ENCODE measurements around the gene APC.

DNA sequence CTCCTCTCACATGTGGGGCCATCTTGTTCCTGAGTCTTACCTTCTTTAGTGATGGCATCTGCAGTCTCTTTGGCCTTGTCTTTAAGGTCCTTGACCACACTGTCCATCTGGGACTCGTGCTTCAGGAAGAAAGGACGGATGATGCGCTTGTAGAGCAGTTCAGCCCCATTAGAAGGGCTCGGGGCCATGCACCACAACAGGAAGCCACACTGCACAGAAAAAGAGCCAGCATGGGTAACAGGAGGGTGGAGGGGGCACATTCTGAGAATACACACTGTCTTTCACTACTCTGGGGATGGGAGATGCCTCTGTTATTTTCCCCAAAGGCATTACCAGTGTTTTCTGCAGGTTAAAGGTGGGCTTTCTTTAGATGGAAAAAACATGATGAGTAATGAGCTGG lies 149.3 kb downstream of the APC start:
- TF ChIP-seq CTCF (IDR thresholded peaks at IDR 0.05) = no peak
- TF ChIP-seq EZH2 (IDR thresholded peaks at IDR 0.05; ENCODE audit: borderline replicate concordance, insufficient read depth, low read depth, low read length, poor library complexity, severe bottlenecking) = no peak

Measured in B cell (primary cell).